ENCODE measurements around the gene PUSL1. TPM values are rescaled to one million over a fixed set of nuclear protein-coding genes. Genes with fewer than 3 reads are reported as not detected.

Gene PUSL1
- total and polyA plus RNA-seq, 2 experiments from 2014 or later = 41.5 to 55.8 TPM

GRCh38 chr1:1342584-1343115 lies 34.3 kb downstream of the PUSL1 start:
- H3K9me2 ChIP-seq (ENCODE audit: insufficient read depth) = no peaks in the 10 kb centered on the region
- H3K4me3 ChIP-seq = no peak overlapping the region
- H3K4me2 ChIP-seq = no peak overlapping the region
- no peak for TF ChIP-seq ZNF114 (CRISPR knock-in tag; IDR thresholded peaks at IDR 0.05)
- no peak for TF ChIP-seq ZNF462 (CRISPR knock-in tag; IDR thresholded peaks at IDR 0.05)
- no peak for TF ChIP-seq STAT1 (IDR thresholded peaks at IDR 0.05; ENCODE audit: unreplicated experiment)
- TF ChIP-seq ETS1 (IDR thresholded peaks at IDR 0.05) = no peak
- H3K9me3 Mint-ChIP-seq = no peaks in the 10 kb centered on the region; the same call in 2 of the 3 replicates
- no peaks in the 10 kb centered on the region for H3K27me3 ChIP-seq (ENCODE audit: insufficient read depth)
- peaks cover 18% of the 10 kb centered on the region for H3K36me3 Mint-ChIP-seq (ENCODE audit: low read depth)
- H3F3A ChIP-seq (replicated peaks; ENCODE audit: low read depth) = peaks cover 11% of the 10 kb centered on the region
- H2AFZ ChIP-seq = no peak overlapping the region
- H3K27ac Mint-ChIP-seq = no peak overlapping the region
- no peak overlapping the region for H3K4me3 Mint-ChIP-seq
- peaks cover 6% of the 10 kb centered on the region for H3K27me3 Mint-ChIP-seq (ENCODE audit: insufficient read depth, low read depth, poor library complexity)
- peaks cover 9% of the 10 kb centered on the region for H3K4me1 Mint-ChIP-seq
- ATAC-seq (no peak), DNase-seq (ENCODE audit: low spot score) (no peak)
- no peaks in the 10 kb centered on the region for H3K36me3 ChIP-seq (ENCODE audit: insufficient read depth)
- peaks cover 3% of the 10 kb centered on the region for H4K20me1 ChIP-seq (replicated peaks; ENCODE audit: insufficient read depth)
- no peak overlapping the region for H3K27ac ChIP-seq (ENCODE audit: low read depth)
- peaks cover 14% of the 10 kb centered on the region for H3K79me2 ChIP-seq (replicated peaks; ENCODE audit: insufficient read depth)
- peaks cover 4% of the 10 kb centered on the region; the same call in 1 of the 2 replicates for H3K4me1 ChIP-seq (ENCODE audit: insufficient read depth)

Measured in GM23338 (cell line).